Neural cell (in vitro differentiated cells): ENCODE measurements around the gene MAPK14. TPM values are rescaled to one million over a fixed set of nuclear protein-coding genes. Genes with fewer than 3 reads are reported as not detected.

ENCODE experiments used
- H2AFZ ChIP-seq: fragments of 200-600, 300-800 bp; sonication (generic), shearing (Covaris generic); 2 replicates; pipeline ENCODE4 v1.6.0; 2014; ENCODE audit warnings: low read depth, mild to moderate bottlenecking, antibody characterized with exemption, low read length, moderate library complexity
- H3F3A ChIP-seq: fragments of 200-600 bp; shearing (Covaris generic); 2 replicates; pipeline ENCODE4 v1.6.1; 2016; ENCODE audit warnings: mild to moderate bottlenecking, moderate library complexity, mixed read lengths, antibody characterized with exemption, low read length; ENCODE audit not compliant: insufficient read depth, poor library complexity, severe bottlenecking
- H3K27ac ChIP-seq: fragments of 200-600, 300-800 bp; sonication (generic), shearing (Covaris generic); 2 replicates; pipeline ENCODE4 v1.5.1; 2014; ENCODE audit warnings: mild to moderate bottlenecking, low read length, moderate library complexity
- H3K27me3 ChIP-seq: fragments of 300-800, 200-600 bp; sonication (generic), shearing (Covaris generic); 2 replicates; pipeline ENCODE4 v1.6.0; 2014; ENCODE audit warnings: mild to moderate bottlenecking, low read depth, low read length, moderate library complexity; ENCODE audit not compliant: insufficient read depth
- H3K36me3 ChIP-seq: fragments of 300-800, 200-600 bp; sonication (generic), shearing (Covaris generic); 2 replicates; pipeline ENCODE4 v1.5.1; 2014; ENCODE audit warnings: mild to moderate bottlenecking, antibody characterized with exemption, low read length, moderate library complexity; ENCODE audit not compliant: insufficient read depth
- H3K4me2 ChIP-seq: fragments of 300-800, 200-600 bp; sonication (generic), shearing (Covaris generic); 2 replicates; pipeline ENCODE4 v1.6.0; 2014; ENCODE audit warnings: mild to moderate bottlenecking, low read length
- H3K4me3 ChIP-seq: fragments of 300-800, 200-600 bp; sonication (generic), shearing (Covaris generic); 2 replicates; pipeline ENCODE4 v1.5.1; 2014; ENCODE audit warnings: mild to moderate bottlenecking, low read length, moderate library complexity
- H3K79me2 ChIP-seq: fragments of 200-600 bp; shearing (Covaris generic); replicated peaks from 2 replicates; pipeline ENCODE4 v1.6.0; 2014; ENCODE audit warnings: mild to moderate bottlenecking, low read length, moderate library complexity; ENCODE audit not compliant: insufficient read depth
- H3K9ac ChIP-seq: fragments of 300-800, 200-600 bp; sonication (generic), shearing (Covaris generic); 2 replicates; pipeline ENCODE4 v1.6.1; 2016; ENCODE audit warnings: mild to moderate bottlenecking, low read length, mixed read lengths
- H3K9me2 ChIP-seq: fragments of 200-600 bp; shearing (Covaris generic); 2 replicates; pipeline ENCODE4 v1.6.1; 2016; ENCODE audit warnings: mild to moderate bottlenecking, low read length, mixed read lengths; ENCODE audit not compliant: insufficient read depth
- H3K9me3 ChIP-seq: fragments of 200-600, 300-800 bp; sonication (generic), shearing (Covaris generic); 2 replicates; pipeline ENCODE4 v1.6.1; 2016; ENCODE audit warnings: mild to moderate bottlenecking, mixed run types, low read length, moderate library complexity, mixed read lengths
- H4K20me1 ChIP-seq: fragments of 200-600 bp; shearing (Covaris generic); 2 replicates; pipeline ENCODE4 v1.6.1; 2016; ENCODE audit warnings: mild to moderate bottlenecking, mixed run types; ENCODE audit not compliant: insufficient read depth
- EP300 ChIP-seq: fragments of 450-650 bp; conservative IDR thresholded peaks from 2 replicates; pipeline ENCODE4 v1.6.1; 2014; ENCODE audit warnings: antibody characterized with exemption, mild to moderate bottlenecking, moderate library complexity; ENCODE audit not compliant: poor library complexity, severe bottlenecking
- EZH2 ChIP-seq: fragments of 200-600, 300-800 bp; shearing (Covaris generic), sonication (generic); IDR thresholded peaks from 2 replicates; pipeline ENCODE4 v1.6.1; 2014; ENCODE audit warnings: antibody characterized with exemption, low read length, borderline replicate concordance, mild to moderate bottlenecking; ENCODE audit not compliant: insufficient read depth, poor library complexity, severe bottlenecking
- MXI1 ChIP-seq: fragments of 450-650 bp; conservative IDR thresholded peaks from 2 replicates; pipeline ENCODE4 v1.6.1; 2014; ENCODE audit warnings: antibody characterized with exemption, mild to moderate bottlenecking; ENCODE audit not compliant: poor library complexity, severe bottlenecking
- POLR2AphosphoS5 ChIP-seq: IDR thresholded peaks from 2 replicates; pipeline ENCODE4 v1.6.1; 2012
- RAD21 ChIP-seq: fragments of 450-650 bp; conservative IDR thresholded peaks from 2 replicates; pipeline ENCODE4 v1.6.1; 2014; ENCODE audit warnings: antibody characterized with exemption, mild to moderate bottlenecking, moderate library complexity
- SMC3 ChIP-seq: fragments of 450-650 bp; conservative IDR thresholded peaks from 2 replicates; pipeline ENCODE4 v1.6.1; 2014; ENCODE audit warnings: antibody characterized with exemption, mild to moderate bottlenecking, moderate library complexity; ENCODE audit not compliant: poor library complexity
- TAF1 ChIP-seq: IDR thresholded peaks from 2 replicates; pipeline ENCODE4 v1.6.1; 2012; ENCODE audit warnings: low read depth
- polyA plus RNA-seq: library from polyadenylated mRNA; depleted of rRNA; stranded (reverse); fragments of >200 nt; gene quantifications from 2 replicates; pipeline ENCODE4 v1.2.3, GENCODE V29; 2014
- TF ChIP-seq, protein P1 (sequence below): IDR thresholded peaks from 2 replicates; pipeline ENCODE4 v1.6.1; 2012; ENCODE audit warnings: borderline replicate concordance
- TF ChIP-seq, protein P2 (sequence below): fragments of 450-650 bp; IDR thresholded peaks from 2 replicates; pipeline ENCODE4 v1.5.1; 2014; ENCODE audit warnings: antibody characterized with exemption, mild to moderate bottlenecking, moderate library complexity; ENCODE audit not compliant: poor library complexity, severe bottlenecking

MAPK14 gene
- polyA plus RNA-seq, 1 donor from 2014 or later: 26.6 TPM

DNA sequence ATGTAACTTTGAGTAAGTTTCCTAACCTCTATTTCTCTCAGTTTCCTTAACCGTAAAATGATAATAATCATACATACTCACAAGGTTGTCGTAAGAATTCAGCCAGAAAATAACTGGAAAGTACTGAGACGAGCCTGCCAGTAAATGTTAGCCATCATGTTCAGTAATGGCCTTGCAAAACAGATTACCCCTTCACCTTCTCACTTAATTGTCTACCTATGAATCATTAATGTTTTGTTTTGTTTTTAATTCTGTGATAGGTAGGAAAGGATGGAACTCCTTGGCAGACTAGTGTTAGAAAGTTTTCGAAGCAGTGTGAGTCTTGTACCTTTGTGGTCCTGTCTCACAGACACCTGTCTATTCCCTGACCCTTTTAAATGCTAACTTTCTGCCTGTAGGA is 50.6 kb downstream of the MAPK14 start (continued):
- TF ChIP-seq, protein P1, sequence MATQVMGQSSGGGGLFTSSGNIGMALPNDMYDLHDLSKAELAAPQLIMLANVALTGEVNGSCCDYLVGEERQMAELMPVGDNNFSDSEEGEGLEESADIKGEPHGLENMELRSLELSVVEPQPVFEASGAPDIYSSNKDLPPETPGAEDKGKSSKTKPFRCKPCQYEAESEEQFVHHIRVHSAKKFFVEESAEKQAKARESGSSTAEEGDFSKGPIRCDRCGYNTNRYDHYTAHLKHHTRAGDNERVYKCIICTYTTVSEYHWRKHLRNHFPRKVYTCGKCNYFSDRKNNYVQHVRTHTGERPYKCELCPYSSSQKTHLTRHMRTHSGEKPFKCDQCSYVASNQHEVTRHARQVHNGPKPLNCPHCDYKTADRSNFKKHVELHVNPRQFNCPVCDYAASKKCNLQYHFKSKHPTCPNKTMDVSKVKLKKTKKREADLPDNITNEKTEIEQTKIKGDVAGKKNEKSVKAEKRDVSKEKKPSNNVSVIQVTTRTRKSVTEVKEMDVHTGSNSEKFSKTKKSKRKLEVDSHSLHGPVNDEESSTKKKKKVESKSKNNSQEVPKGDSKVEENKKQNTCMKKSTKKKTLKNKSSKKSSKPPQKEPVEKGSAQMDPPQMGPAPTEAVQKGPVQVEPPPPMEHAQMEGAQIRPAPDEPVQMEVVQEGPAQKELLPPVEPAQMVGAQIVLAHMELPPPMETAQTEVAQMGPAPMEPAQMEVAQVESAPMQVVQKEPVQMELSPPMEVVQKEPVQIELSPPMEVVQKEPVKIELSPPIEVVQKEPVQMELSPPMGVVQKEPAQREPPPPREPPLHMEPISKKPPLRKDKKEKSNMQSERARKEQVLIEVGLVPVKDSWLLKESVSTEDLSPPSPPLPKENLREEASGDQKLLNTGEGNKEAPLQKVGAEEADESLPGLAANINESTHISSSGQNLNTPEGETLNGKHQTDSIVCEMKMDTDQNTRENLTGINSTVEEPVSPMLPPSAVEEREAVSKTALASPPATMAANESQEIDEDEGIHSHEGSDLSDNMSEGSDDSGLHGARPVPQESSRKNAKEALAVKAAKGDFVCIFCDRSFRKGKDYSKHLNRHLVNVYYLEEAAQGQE: no peak

DNA sequence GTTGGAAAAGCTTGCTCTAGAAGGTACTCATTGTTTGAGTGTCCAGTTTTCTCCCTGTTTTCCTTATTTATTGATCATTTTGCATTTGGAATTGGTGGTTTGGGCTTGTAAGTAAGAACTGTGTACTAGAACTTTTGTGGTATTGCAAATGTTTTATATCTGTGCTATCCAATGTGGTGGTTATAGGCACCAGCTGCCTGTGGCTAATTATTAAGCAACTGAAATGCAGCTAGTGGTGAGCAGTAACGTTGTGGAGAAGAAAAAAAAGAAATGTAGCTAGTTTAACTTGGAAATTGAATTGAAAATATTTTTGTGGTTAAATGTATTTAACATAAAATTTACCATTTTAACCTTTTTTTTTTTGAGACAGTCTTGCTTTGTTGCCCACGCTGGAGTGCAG is 52.0 kb downstream of the MAPK14 start:
- TF ChIP-seq, protein P1: no peak
- TF ChIP-seq RAD21: no peak
- TF ChIP-seq MXI1: no peak
- TF ChIP-seq EZH2: no peak
- TF ChIP-seq POLR2AphosphoS5: no peak
- TF ChIP-seq, protein P2, sequence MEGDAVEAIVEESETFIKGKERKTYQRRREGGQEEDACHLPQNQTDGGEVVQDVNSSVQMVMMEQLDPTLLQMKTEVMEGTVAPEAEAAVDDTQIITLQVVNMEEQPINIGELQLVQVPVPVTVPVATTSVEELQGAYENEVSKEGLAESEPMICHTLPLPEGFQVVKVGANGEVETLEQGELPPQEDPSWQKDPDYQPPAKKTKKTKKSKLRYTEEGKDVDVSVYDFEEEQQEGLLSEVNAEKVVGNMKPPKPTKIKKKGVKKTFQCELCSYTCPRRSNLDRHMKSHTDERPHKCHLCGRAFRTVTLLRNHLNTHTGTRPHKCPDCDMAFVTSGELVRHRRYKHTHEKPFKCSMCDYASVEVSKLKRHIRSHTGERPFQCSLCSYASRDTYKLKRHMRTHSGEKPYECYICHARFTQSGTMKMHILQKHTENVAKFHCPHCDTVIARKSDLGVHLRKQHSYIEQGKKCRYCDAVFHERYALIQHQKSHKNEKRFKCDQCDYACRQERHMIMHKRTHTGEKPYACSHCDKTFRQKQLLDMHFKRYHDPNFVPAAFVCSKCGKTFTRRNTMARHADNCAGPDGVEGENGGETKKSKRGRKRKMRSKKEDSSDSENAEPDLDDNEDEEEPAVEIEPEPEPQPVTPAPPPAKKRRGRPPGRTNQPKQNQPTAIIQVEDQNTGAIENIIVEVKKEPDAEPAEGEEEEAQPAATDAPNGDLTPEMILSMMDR: no peak
- TF ChIP-seq TAF1: no peak
- TF ChIP-seq SMC3: no peak
- TF ChIP-seq EP300: no peak
- Histone ChIP-seq H3K4me2 (no peak overlapping the region), H3K27ac (no peak overlapping the region), H3K27me3 (no peaks in the 10 kb centered on the region), H2AFZ (no peak overlapping the region), H3K79me2 (no peaks in the 10 kb centered on the region), H3K9me2 (no peaks in the 10 kb centered on the region), H4K20me1 (no peaks in the 10 kb centered on the region), H3K9me3 (no peaks in the 10 kb centered on the region), H3K9ac (no peak overlapping the region), H3K36me3 (peaks cover 28% of the 10 kb centered on the region), H3F3A (no peaks in the 10 kb centered on the region), H3K4me3 (no peak overlapping the region)
